Activated gamma-delta T cell treated with Interleukin-2 at 50 U/mL for 16 hours (primary cell): ENCODE data around the gene CYTH1.
"Not testable (repeated sequence)": the region's sequence is repeated elsewhere in the genome, so short reads cannot be mapped to it uniquely, and the experiment has no call there.

Experiments
- DNase-seq: peaks from one replicate; pipeline ENCODE4 v3.0.0-alpha.2; 2020

Gene CYTH1

DNA sequence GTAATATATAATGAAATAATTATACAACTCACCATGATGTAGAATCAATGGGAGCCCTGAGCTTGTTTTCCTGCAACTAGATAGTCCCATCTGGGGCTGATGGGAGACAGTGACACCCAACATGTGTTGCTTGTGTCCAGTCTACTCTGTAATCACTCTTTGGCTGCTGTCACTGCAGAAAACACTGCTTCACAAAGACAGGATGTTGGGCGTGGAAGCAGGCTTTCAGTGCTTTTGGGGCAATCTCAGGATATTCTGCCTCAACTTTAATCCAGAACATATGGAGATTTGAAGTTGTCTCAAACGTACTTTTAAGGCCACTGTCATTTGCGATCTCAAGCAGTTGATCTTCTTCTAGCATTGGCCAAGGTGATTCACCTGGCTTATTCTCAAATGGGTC is 94.9 kb downstream of the CYTH1 start:
- no peak for DNase-seq

DNA sequence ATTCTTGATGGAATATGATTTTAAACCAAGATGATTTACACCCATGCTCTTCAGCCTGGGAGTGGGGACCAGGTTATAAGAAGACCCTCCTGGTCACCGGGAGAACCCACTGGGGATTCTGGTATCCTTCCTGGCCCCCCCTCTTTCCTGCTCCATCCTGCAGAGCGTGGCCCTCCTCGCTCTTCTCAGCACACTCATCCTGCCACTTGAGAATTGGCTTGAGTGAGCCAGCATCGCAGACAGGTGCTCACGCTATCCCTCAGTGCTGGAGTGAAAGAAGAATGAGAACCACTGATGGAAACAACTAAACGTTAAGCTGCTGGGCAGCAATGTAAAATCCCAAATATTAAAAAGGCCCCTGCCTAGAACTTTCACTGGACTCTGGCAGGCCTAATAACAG is 98.0 kb downstream of the CYTH1 start:
- DNase-seq = no peak

DNA sequence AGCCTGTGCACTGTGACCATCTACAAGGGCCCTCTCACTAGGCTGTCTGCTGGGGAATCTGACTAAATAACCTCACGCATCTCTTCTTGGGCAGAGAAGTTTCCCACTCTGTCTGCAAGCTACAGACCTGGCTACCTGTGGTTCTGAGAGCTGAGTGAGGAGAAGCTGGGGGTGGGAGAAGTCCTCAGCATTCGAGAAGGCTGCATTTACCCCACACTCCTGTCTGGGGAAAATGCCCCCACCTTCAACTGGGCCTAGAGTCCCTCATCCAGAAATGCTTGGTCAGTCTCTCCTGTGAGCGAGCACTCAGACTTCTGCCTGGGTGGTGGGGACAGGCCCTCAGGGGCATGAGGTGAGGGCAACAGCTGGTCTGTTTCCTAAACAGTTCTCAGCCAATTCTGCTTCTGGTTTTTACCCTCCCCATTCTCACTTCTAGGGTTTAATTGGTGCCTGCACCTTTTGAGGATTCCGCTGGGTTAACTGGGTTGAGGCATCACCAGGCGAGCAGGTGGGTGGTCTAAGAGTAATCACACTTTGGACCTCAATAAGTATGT is 98.6 kb downstream of the CYTH1 start:
- no peak for DNase-seq

DNA sequence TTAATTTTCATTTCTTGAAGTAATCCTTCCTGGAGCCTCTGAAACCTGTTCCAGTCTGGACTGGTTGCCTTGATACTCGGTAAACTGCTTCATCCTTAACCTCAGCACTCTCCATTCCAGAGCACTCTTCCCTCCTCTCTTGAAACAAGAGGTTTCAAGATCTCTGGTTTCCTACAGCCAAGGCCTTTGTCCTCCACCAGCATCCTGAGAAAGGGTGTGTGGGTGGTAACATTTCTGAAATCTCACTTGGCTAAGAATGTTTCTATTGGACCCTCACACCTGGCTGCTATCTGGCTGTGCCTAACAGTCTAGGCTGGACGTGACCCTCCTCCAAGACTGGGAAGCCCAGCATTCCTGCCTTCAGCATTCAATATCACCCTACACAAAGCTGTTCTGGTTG is 99.7 kb downstream of the CYTH1 start:
- DNase-seq = no peak

DNA sequence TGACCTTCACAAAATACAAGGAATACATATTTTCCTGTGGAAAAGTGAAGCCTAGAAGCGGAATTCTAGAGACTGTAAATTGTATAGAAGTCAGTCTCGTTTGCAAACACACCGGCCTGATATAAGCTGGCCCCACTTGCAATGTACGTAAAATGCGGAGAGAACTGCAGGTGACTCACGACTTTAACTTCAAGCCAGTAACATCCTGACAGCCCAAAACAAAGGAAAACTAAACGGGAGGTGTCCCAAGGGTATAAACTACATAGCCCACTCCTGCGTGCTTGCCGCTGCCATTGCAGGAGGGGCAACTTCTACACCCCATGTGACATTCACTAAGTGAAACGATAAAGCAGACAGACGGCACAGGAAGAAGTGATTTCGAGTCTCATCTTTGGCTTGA is 101.6 kb downstream of the CYTH1 start:
- no peak for DNase-seq

DNA sequence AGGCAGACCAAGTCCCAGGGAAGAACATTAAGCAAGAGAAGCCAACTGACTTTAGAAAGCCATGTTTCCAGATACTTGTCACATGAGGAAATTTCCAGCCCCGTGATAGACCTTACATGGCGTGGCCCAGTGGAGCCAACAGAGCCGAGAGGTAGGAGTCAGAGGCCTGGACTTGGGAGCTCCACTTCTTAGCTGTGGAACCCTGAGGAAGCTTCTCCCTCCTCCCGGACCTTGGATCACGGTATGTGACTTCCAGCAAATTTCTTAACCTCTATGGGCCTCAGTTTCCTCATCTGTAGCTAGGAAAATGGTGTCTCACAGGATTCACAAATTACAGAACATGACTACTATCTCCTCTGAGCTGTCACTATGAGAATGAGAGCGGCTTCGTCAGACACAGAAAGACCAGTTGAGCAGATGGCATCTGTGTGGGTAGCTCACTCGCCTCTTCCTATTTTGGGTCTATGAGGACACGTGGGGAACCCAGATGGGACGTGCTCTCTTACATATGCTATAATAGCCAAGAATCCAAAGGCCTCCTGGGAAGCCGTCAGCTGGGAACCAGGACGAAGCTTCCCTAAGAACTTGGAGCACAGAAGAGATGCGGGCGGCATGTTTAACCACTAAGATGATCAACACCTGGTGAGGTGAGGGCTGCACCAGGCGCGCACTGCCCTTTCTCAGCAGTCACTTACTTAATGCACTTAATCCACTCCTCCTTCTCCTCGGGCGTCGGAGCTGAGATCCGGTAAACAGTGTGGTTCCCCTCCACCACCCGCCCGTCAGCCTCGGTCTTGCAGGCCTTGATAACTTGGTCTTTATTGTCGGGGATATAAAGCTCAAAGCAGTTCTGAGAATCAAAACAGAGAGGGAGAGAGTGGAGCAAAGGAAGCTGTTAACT is 102.3 kb downstream of the CYTH1 start:
- no peak for DNase-seq

DNA sequence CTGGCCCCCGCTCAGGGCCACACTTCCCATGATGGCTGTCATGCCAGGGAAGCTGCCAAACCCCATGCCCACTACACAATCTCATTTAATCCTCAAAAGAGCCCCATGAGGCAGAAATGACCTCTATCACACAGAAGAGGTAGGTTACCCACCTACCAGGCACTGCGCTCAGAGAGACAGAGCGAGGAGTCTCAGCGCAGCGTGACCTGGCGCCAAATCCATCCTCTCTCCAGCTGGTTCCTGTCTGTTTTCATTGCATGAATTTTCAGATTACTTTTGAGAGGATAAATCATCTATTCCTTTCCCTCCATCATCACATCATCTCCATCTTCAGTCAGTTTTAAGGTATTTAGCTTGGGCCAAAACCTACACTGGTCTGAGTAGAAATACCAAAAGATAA is 103.4 kb downstream of the CYTH1 start:
- DNase-seq = no peak

DNA sequence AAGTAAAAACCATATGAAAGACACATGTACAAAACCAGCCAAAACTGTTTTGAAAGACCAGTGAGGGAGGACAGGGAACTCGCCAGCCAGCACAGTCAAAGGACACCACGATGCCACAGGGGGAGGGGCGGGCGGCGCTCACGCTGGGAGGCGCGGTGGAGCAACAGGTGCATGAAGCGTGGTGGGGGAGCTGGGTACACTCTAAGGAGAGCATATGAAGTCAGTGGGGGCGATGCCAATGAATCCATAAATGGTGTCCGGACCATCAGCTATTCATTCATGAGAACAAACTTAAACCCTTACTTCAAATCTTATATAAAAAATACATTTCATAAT is 103.9 kb downstream of the CYTH1 start:
- no peak for DNase-seq

DNA sequence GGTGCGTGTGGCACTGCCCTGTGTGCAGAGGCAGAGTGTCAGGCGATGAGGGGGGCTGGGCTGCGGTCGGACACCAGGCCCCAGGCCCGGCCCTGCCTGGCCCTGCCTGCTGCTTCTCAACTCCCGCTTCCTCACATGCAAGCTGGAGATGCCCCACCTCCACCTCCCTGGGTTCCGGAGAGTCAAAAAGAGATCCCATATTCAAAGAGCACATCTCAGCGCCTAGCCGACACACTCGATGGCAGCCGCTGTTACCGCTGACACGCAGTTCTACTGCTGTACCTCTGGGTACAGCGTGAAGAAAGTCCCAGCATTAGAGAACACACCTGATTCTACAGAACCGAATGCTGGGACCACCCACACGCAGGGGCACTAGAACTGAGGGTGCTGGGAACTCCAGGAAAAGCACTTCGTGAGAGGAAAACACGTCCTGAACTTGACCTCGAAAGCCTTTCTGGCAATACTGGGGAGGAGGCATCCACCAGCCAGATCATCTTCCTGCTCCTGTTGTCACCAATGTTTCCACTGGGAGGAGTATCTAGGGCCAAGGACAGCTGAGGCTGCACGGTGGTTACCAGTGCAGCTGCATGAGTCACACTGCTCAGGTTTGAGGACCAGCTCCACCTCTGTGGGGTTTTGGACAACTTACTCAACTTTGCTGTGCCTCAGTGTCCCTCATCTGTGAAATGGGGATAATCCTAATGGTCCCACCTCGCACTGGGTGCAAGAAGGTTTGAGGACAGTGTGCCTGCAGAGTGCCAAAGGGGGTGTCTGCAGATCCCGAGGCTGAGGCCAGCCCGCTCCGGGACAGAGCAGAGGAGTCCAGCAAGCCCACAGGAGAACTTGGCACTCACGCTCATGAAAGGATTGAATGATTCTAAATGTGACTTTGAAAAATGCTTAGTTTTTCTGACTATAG is 104.5 kb downstream of the CYTH1 start:
- no peak for DNase-seq

DNA sequence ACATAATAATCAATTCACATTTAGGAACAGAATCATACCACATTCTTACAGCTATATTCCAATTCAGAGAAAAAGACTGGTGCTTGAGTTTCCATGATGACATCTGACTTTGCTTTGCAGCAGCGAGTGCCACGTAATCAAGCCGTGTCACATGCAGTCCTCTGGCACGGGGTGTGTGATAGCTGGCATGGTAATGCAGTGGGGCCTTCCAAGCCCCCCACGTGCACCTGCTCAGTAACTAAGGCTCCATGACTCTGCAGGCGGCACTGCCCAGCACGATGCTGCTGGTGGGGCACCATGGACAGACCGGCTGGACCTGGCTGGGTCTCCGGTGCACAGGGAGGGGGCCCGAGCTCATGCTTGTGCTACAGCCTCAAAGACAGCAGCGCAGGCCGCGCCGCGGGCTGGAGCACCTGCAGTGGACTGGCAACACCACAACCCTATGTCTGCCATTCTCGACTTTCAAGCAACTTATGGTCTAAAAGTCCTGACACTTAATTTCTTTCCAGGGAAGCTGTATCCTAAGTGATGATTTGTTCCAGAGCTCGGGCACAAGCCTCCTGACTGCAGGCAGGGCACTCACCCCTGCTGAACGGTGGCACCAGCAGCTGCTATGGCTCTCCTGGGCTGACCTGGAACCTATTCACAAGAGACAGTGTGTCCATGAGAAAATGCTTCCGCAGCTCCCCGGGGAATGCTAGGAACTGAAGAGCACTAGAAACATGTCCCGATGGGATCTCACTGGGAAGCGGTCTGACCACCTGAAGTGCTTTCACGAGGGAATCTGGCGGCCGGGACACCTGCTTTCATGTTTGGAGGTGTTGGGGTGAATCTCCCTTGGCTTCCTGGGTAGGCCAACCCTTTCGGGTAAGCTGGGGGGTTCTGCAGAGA is 105.4 kb downstream of the CYTH1 start:
- no peak for DNase-seq

DNA sequence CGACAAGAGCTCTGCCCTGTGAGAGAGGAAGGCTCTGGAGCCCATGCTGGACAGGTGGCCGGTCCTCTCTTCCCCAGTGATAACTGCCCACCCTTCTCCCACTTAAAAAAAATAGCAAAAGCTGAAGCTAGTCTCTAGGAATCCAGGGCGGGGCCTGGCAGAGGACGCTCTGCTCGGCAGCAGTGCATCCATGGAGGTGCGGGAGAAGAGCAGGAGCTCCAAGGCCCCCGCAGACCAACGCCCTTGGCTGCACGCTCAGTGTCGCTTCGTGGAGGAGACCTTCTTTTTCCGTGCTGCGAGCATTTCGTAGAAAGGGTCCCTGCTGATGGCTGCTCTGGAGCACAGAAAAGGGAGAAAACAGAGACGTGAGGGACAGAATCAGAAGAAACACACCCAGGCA is 106.2 kb downstream of the CYTH1 start:
- DNase-seq = no peak

DNA sequence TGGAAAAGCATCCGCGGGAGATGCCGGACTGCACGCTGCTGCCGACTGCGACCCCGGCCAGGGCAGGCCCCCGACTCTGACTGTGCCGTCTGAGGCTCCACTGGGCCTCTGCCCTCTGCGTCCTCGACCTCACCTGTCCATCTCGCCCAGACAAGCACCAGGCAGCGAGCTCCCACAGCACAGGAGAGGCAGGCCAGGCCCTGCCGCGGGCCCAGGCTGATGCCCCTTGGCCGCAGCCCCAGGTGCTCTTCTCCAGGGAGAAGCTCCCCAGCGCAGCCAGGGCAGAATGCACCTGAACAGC is 106.8 kb downstream of the CYTH1 start:
- DNase-seq = no peak

DNA sequence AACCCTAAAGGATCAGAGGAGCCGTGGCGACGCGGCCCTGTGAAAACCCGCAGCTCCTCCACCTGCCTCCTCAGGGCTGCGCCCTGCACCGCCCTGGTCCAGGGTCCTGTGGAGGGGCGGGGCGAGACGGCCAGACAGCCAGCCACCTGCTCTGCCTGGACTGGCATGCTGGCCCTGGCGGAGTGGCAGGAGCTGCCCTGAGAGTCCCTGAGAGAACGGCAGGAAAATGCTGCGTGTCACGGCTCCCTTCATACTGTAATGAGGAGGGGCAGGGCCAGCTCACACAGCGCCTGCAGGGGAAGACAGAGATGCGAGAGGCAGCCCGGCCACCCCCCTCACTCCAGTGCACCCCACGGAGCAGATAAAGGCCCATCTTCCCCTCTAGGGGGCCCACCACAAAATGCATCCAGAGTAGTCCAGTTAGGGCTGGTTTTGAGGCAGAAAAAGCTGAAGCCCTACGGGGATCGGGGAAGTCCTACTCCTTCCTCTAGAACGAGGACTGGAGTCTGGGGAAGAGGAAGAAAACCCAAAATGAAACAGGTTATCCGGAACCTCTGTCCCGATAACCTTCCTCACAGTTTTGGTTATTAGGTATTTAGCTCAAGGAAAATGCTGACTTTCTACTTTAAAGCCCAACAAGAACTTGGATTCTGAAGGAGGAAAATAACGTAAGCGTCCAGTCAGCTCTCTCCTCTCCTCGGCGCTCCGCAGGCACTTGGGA is 107.3 kb downstream of the CYTH1 start:
- no peak for DNase-seq

DNA sequence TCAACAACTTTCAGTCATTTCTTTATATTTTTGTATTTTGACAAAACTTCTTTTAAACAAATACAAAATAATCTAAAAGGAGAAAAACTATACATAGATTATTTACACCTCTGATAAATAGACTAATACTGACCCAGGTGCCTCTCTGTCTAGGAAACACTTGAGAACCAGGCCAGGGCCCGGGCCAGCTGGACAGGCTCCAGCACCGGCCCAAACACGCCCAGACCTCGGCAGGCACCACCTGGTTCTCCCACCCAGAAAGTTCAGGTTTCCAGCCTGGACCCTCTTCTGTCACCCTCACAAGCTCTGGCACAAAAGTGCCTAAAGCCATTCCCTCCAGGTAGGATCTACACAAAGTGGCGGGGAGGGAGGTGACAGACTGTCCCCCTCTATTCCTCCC is 107.9 kb downstream of the CYTH1 start:
- DNase-seq = no peak

DNA sequence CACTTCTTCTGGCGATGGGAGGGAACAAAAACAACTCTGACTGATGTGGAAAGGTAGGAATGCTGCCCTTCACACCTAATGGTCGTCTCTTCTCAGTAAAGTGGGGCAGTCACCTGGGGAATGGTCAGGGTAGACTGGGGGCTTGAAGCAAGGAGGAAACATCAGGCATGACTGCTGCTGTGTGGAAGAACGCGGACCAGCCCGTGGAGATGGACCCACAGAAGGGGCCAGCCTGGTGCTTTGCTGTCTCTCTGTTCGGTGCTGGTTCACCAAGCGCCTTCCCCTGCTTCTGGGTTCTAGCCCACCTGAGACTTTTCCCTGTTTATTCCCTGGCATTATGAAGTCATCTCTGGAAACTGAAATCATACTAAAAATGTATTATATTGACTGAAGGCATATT is 108.7 kb downstream of the CYTH1 start:
- no peak for DNase-seq

DNA sequence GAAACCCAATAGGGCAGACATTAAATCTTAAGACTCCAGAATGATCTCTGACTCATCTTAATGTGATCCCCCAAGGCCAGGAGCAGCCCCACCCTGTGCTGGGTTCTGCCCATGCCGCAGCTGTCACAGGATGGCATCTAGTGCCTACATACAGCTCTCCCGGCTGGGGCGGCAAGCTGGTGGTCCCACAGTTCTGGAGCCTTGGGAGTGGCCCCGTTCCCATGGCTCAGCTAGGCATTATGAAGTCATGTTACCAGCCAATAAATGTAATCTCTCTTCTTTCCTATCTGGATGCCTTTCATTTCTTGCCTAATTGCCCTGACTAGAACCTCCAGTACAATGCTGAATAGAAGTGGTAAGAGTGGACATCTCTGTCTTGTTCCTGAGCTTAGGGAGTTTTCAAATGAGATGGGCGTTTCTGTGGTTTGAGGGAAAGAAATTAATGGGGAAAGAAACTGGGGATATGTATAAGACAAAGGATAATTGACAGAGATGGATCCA is 109.2 kb downstream of the CYTH1 start:
- no peak for DNase-seq

DNA sequence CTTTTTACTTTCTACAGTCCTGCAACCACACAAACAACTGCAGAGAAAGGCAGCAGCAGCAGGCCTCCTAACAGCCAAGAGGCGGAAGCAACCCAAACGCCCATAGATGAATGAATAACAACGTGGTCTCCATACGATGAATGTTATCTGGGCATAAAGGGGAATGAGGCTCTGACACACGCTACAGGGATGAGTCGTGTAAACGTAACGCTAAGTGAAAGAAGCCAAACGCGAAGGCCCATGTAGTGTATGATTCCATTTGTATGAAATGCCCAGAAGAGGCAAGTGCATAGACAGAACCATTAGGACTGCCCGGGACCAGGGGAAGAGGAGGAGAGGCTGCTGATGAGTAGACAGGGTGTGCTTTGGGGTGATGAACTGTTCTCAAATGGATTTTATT is 110.1 kb downstream of the CYTH1 start:
- DNase-seq = no peak

DNA sequence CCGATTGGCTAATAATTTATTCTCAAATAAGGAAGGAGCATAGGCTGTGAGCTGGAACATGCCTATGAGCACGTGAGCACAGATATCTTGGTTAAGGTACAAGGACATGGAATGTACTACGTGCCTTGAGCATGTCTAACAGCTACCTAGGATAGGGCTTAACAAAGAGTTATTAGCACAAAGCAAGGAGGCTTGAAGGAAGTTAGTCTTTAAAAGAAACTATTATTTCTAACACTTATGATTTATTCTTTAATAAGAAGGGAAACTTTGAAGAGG is 110.4 kb downstream of the CYTH1 start:
- DNase-seq = not testable (repeated sequence)

DNA sequence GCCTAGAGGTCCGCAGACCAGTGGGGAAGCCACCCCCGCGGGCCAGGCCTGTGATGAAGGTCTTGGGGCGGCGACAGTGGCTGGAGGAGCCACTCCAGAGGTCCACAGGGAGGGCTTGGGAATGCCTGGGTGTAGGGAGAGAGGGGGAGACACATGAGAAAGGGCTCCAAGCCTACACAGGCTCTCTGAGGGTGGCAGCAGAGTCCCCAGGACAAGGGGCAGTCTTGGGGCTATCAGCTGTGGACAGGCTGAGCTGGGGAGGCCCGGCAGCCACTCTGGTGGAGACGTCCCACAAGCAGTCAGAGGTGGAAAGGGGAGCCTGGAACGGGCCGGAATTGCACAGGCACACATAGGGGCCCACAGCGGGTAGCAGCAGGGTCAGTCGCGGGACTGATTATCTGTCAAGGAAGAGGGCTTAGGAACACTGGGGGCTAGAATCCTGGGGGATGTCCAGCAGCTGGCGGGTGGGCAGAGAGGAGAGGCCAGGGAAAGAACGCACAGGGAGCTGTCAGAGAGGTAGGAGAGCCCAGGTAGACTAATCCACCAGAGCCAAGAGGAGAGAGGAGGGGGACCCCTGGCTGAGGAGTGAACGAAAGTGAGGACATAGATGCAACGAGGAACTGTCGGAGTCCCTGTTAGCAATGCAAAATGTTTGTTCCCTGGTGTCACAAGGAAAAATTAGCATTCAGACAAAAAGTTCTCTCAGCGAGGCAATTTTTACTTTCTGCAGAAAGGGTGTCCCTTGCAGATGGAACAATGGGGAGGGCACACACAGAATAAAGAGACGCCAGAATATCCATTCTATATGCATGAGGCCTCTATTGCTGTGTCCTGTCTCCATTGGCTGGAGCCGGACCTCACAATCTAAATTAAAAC is 111.0 kb downstream of the CYTH1 start:
- DNase-seq = no peak

DNA sequence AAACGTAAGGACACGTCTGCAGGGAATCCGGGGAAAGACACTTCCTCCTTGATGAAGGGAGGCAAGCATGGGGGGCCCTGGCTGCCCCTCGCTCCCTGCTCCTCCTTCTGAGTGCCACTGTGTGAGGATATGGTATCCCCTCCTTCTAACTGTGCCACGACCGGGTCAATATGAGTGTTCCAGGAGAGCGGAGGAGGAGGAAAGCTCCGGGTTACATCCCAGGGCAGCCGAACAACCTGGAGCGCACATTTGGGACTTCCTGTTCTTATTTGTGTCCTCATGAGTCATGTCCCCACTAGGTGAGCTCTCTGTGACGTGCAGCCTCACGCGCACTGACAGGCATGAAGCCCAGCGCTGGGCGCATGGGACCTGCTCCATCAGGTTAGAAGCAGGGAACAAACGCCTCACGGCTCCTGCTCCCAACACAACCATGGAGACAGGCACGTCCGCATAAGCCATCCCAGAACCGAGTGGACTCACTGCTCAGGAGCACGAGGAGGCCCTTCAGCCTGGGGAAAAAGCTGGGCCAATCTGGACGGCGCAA is 112.0 kb downstream of the CYTH1 start:
- no peak for DNase-seq
